ENCODE results near the gene IL11. TPM values are rescaled to one million over a fixed set of nuclear protein-coding genes. Genes with fewer than 3 reads are reported as not detected.
A peak's percentile ranks its signal among the peaks of the same experiment; 100 is the strongest.

Gene IL11
- total and polyA plus RNA-seq, 2 donors (not counting 1 experiment from before 2014, with no cell fraction given), result 0.66 to 1.2 TPM

- no peak within 1 kb of the TSS for H3K27ac ChIP-seq (ENCODE audit: insufficient read depth, low read length)
- H3K9me3 ChIP-seq (ENCODE audit: control insufficient read depth, insufficient read depth, low read depth, low read length), result no peaks in the 10 kb centered on the region
- H3K27me3 ChIP-seq (ENCODE audit: control insufficient read depth, insufficient read depth, low read length), result no peaks in the 10 kb centered on the region
- no peak within 1 kb of the TSS for H3K9ac ChIP-seq (ENCODE audit: insufficient read depth, low read length)
- no peak for DNase-seq (ENCODE audit: low read depth in 2 of 2)
- H3K4me2 ChIP-seq (ENCODE audit: extremely low read depth, insufficient read depth, low read length), result no peak within 1 kb of the TSS
- no peaks in the 10 kb centered on the region for H4K20me1 ChIP-seq (ENCODE audit: control insufficient read depth, extremely low read depth, insufficient read depth, low read length)
- no peak within 1 kb of the TSS for H2AFZ ChIP-seq (ENCODE audit: low read length)
- no peak for TF ChIP-seq EZH2 (IDR thresholded peaks at IDR 0.05; ENCODE audit: low read length, missing control alignments)
- TF ChIP-seq, protein P1, sequence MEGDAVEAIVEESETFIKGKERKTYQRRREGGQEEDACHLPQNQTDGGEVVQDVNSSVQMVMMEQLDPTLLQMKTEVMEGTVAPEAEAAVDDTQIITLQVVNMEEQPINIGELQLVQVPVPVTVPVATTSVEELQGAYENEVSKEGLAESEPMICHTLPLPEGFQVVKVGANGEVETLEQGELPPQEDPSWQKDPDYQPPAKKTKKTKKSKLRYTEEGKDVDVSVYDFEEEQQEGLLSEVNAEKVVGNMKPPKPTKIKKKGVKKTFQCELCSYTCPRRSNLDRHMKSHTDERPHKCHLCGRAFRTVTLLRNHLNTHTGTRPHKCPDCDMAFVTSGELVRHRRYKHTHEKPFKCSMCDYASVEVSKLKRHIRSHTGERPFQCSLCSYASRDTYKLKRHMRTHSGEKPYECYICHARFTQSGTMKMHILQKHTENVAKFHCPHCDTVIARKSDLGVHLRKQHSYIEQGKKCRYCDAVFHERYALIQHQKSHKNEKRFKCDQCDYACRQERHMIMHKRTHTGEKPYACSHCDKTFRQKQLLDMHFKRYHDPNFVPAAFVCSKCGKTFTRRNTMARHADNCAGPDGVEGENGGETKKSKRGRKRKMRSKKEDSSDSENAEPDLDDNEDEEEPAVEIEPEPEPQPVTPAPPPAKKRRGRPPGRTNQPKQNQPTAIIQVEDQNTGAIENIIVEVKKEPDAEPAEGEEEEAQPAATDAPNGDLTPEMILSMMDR (conservative IDR thresholded peaks at IDR 0.05 in 1 of 2, IDR thresholded peaks at IDR 0.05 in 1 of 2; ENCODE audit: low read depth in 1 of 2, low read length in 2 of 2), result no peak
- H3K79me2 ChIP-seq (ENCODE audit: control insufficient read depth, insufficient read depth, low read length), result no peaks in the 10 kb centered on the region
- no peak within 1 kb of the TSS for H3K4me3 ChIP-seq (replicated peaks in 1 of 4; ENCODE audit: control extremely low read depth in 1 of 4, insufficient read depth in 1 of 4, low read depth in 3 of 4, low read length in 4 of 4)
- peaks cover 5% of the 10 kb centered on the region for H3K4me1 ChIP-seq (ENCODE audit: control insufficient read depth, extremely low read depth, insufficient read depth, low read length)
- H3K36me3 ChIP-seq (ENCODE audit: control insufficient read depth, insufficient read depth, low read length), result no peaks in the 10 kb centered on the region
These were observed 6.1 kb upstream of the IL11 start, which contains the start of gene TMEM190 for GRCh38 chr19:55376241-55376933. TSS of gene TMEM190 (plus strand) at chr19:55376826. CDS start at chr19:55376854, 28 bp downstream.

GRCh38 chr19:55373993-55374757 is 3.9 kb upstream of the IL11 start:
- H3K27me3 ChIP-seq (ENCODE audit: control insufficient read depth, insufficient read depth, low read length), result no peaks in the 10 kb centered on the region
- no peaks in the 10 kb centered on the region for H3K36me3 ChIP-seq (ENCODE audit: control insufficient read depth, insufficient read depth, low read length)
- no peak overlapping the region for H3K4me3 ChIP-seq (replicated peaks in 1 of 4; ENCODE audit: control extremely low read depth in 1 of 4, insufficient read depth in 1 of 4, low read depth in 3 of 4, low read length in 4 of 4)
- H3K4me1 ChIP-seq (ENCODE audit: control insufficient read depth, extremely low read depth, insufficient read depth, low read length), result peaks cover 9% of the 10 kb centered on the region
- H3K79me2 ChIP-seq (ENCODE audit: control insufficient read depth, insufficient read depth, low read length), result no peaks in the 10 kb centered on the region
- no peak for TF ChIP-seq EZH2 (IDR thresholded peaks at IDR 0.05; ENCODE audit: low read length, missing control alignments)
- TF ChIP-seq, protein P1 (conservative IDR thresholded peaks at IDR 0.05 in 1 of 2, IDR thresholded peaks at IDR 0.05 in 1 of 2; ENCODE audit: low read depth in 1 of 2, low read length in 2 of 2), result no peak
- peak; percentile 35 to 52 for DNase-seq (ENCODE audit: low read depth in 2 of 2)
- H3K9ac ChIP-seq (ENCODE audit: insufficient read depth, low read length), result peak overlapping the region; percentile 46
- H3K9me3 ChIP-seq (ENCODE audit: control insufficient read depth, insufficient read depth, low read depth, low read length), result no peaks in the 10 kb centered on the region
- H3K4me2 ChIP-seq (ENCODE audit: extremely low read depth, insufficient read depth, low read length), result no peak overlapping the region
- no peaks in the 10 kb centered on the region for H4K20me1 ChIP-seq (ENCODE audit: control insufficient read depth, extremely low read depth, insufficient read depth, low read length)
- H2AFZ ChIP-seq (ENCODE audit: low read length), result peak overlapping the region; percentile 41
- no peak overlapping the region for H3K27ac ChIP-seq (ENCODE audit: insufficient read depth, low read length)

- no peaks in the 10 kb centered on the region for H4K20me1 ChIP-seq (ENCODE audit: control insufficient read depth, extremely low read depth, insufficient read depth, low read length)
- no peak overlapping the region for H3K4me3 ChIP-seq (replicated peaks in 1 of 4; ENCODE audit: control extremely low read depth in 1 of 4, insufficient read depth in 1 of 4, low read depth in 3 of 4, low read length in 4 of 4)
- H2AFZ ChIP-seq (ENCODE audit: low read length), result no peak overlapping the region
- no peaks in the 10 kb centered on the region for H3K79me2 ChIP-seq (ENCODE audit: control insufficient read depth, insufficient read depth, low read length)
- no peaks in the 10 kb centered on the region for H3K9me3 ChIP-seq (ENCODE audit: control insufficient read depth, insufficient read depth, low read depth, low read length)
- peaks cover 9% of the 10 kb centered on the region for H3K4me1 ChIP-seq (ENCODE audit: control insufficient read depth, extremely low read depth, insufficient read depth, low read length)
- no peaks in the 10 kb centered on the region for H3K36me3 ChIP-seq (ENCODE audit: control insufficient read depth, insufficient read depth, low read length)
- no peak for DNase-seq (ENCODE audit: low read depth in 2 of 2)
- no peak overlapping the region for H3K9ac ChIP-seq (ENCODE audit: insufficient read depth, low read length)
- H3K4me2 ChIP-seq (ENCODE audit: extremely low read depth, insufficient read depth, low read length), result no peak overlapping the region
- no peak overlapping the region for H3K27ac ChIP-seq (ENCODE audit: insufficient read depth, low read length)
- TF ChIP-seq, protein P1 (conservative IDR thresholded peaks at IDR 0.05 in 1 of 2, IDR thresholded peaks at IDR 0.05 in 1 of 2; ENCODE audit: low read depth in 1 of 2, low read length in 2 of 2), result no peak
- no peak for TF ChIP-seq EZH2 (IDR thresholded peaks at IDR 0.05; ENCODE audit: low read length, missing control alignments)
- H3K27me3 ChIP-seq (ENCODE audit: control insufficient read depth, insufficient read depth, low read length), result no peaks in the 10 kb centered on the region
These were observed 3.2 kb upstream of the IL11 start for GRCh38 chr19:55373306-55373992.

Data from fibroblast of lung (primary cell).